Breast epithelium (tissue), 3 donors: ENCODE results near the gene ZNF268.

Experiments used
- CTCF ChIP-seq, 3 donors: fragments of 450-650 bp; IDR thresholded peaks; one replicate each; pipeline ENCODE4 v1.5.1; 2016 to 2017; ENCODE audit warnings: antibody characterized with exemption in 3 of 3, mild to moderate bottlenecking in 3 of 3, moderate library complexity in 3 of 3
- POLR2A ChIP-seq: fragments of 450-650 bp; IDR thresholded peaks from one replicate; pipeline ENCODE4 v1.6.1; 2016; ENCODE audit warnings: antibody characterized with exemption, mild to moderate bottlenecking, moderate library complexity

GRCh38 chr12:133233993-133234564 is 52.8 kb downstream of the ZNF268 start:
- TF ChIP-seq CTCF (IDR thresholded peaks at IDR 0.05) (no peak), POLR2A (no peak)
